Measurements from ENCODE around the gene SDC3.

The SDC3 gene

DNA sequence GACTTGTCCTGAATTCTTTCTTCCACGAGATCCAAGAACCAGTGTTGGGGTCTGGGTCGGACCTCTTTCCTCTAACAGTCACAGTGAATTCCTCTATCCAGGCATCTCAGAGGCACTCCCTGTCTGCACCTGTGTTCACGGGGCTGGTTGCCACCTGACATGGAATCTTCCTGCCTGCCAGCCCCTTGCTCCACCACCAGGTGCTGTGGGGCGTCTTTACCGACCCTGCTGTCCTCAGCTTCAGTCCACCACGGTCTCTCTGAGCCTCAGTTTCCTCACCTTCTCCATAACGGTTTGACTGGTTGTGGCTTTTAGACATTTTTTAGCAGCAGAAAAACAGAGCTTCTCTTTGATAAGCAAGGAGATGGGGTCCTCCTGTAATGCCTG lies 62.7 kb downstream of the SDC3 start:
- no peak for DNase-seq (ENCODE audit: low read depth)
- TF ChIP-seq CTCF (IDR thresholded peaks at IDR 0.05; ENCODE audit: control insufficient read depth, extremely low read depth, insufficient read depth) = no peak
- H3K4me3 ChIP-seq (ENCODE audit: low read depth, low read length) = no peak overlapping the region

- TF ChIP-seq CTCF (IDR thresholded peaks at IDR 0.05; ENCODE audit: control insufficient read depth, extremely low read depth, insufficient read depth) = no peak
- DNase-seq (ENCODE audit: low read depth) = no peak
- no peak overlapping the region for H3K4me3 ChIP-seq (ENCODE audit: low read depth, low read length)
Observed at GRCh38 chr1:30845237-30845903, 63.2 kb downstream of the SDC3 start.

- TF ChIP-seq CTCF (IDR thresholded peaks at IDR 0.05; ENCODE audit: control insufficient read depth, extremely low read depth, insufficient read depth) = no peak
- DNase-seq (ENCODE audit: low read depth) = no peak
- H3K4me3 ChIP-seq (ENCODE audit: low read depth, low read length) = no peak overlapping the region
Observed at GRCh38 chr1:30844631-30845030, 63.9 kb downstream of the SDC3 start.

GRCh38 chr1:30842697-30843354 lies 65.7 kb downstream of the SDC3 start:
- DNase-seq (ENCODE audit: low read depth) = no peak
- no peak for TF ChIP-seq CTCF (IDR thresholded peaks at IDR 0.05; ENCODE audit: control insufficient read depth, extremely low read depth, insufficient read depth)
- H3K4me3 ChIP-seq (ENCODE audit: low read depth, low read length) = no peak overlapping the region

DNA sequence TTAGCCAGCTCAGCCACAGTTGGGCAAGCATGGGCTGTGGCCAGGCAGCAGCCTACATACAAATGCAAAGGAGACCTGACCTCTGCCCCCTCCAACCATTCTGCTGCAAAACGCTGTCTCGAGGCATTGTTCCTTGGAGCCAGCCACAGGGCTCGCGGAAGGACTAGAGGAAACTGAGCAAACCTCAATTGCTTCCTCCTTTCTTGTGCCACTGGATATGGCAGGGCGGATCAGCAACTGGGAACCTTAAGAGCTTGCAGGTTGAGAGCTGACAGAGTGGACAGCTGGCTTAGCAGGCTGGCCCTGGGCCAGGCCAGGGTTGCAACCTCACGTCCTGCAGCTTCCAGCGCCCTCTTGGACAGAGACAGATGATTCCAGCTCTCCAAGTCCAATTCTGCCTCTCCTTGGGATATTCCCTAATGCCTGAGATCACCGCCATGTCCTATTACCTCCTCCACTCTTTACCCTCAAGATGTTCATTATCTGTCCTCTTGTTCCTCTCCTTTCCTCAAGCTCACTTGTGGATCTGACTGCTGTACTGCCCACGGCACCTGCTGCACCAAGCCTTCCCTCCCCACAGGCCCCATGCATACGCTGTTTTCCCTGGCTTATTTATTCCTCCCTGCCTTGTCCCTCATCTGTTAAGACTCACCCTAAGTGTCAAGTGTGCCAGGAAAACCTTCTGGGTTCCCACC lies 67.5 kb downstream of the SDC3 start:
- no peak for TF ChIP-seq CTCF (IDR thresholded peaks at IDR 0.05; ENCODE audit: control insufficient read depth, extremely low read depth, insufficient read depth)
- no peak overlapping the region for H3K4me3 ChIP-seq (ENCODE audit: low read depth, low read length)
- DNase-seq (ENCODE audit: low read depth) = peak; percentile 11

GRCh38 chr1:30839827-30840359 lies 68.7 kb downstream of the SDC3 start:
- no peak for DNase-seq (ENCODE audit: low read depth)
- H3K4me3 ChIP-seq (ENCODE audit: low read depth, low read length) = no peak overlapping the region
- TF ChIP-seq CTCF (IDR thresholded peaks at IDR 0.05; ENCODE audit: control insufficient read depth, extremely low read depth, insufficient read depth) = no peak
